HepG2 (cell line): ENCODE results near the gene PTCRA. TPM values are rescaled to one million over a fixed set of nuclear protein-coding genes. Genes with fewer than 3 reads are reported as not detected.

Experiments used
- GTF3A ChIP-seq: sonication (generic); formaldehyde crosslinking; conservative IDR thresholded peaks from 2 replicates; pipeline ENCODE4 v1.4.0; 2020; ENCODE audit warnings: mild to moderate bottlenecking, missing genetic modification reagents
- HIVEP1 ChIP-seq: sonication (generic); formaldehyde crosslinking; IDR thresholded peaks from 2 replicates; pipeline ENCODE4 v1.4.0; 2020; ENCODE audit warnings: mild to moderate bottlenecking, missing genetic modification reagents
- HOXA5 ChIP-seq: sonication (generic); formaldehyde crosslinking; IDR thresholded peaks from 2 replicates; pipeline ENCODE4 v1.4.0; 2020; ENCODE audit warnings: missing genetic modification reagents
- IKZF1 ChIP-seq: fragments of 450-650 bp; IDR thresholded peaks from 2 replicates; pipeline ENCODE4 v1.7.1; 2016
- MAFF ChIP-seq: IDR thresholded peaks from 2 replicates; pipeline ENCODE4 v1.6.1; 2011; ENCODE audit warnings: low read depth, low read length, improper control_type of control experiment
- MLXIP ChIP-seq: sonication (generic); formaldehyde crosslinking; IDR thresholded peaks from 2 replicates; pipeline ENCODE4 v1.9.0; 2021; ENCODE audit warnings: missing genetic modification reagents, borderline replicate concordance
- MYNN ChIP-seq: sonication (generic); formaldehyde crosslinking; IDR thresholded peaks from 2 replicates; pipeline ENCODE4 v1.4.0; 2020; ENCODE audit warnings: mild to moderate bottlenecking, low read depth, missing genetic modification reagents
- NRL ChIP-seq: sonication (generic); formaldehyde crosslinking; IDR thresholded peaks from 2 replicates; pipeline ENCODE4 v1.5.0; 2020; ENCODE audit warnings: missing genetic modification reagents, mild to moderate bottlenecking, moderate library complexity, borderline replicate concordance
- PRDM10 ChIP-seq: sonication (generic); formaldehyde crosslinking; IDR thresholded peaks from 2 replicates; pipeline ENCODE4 v1.4.0; 2020; ENCODE audit warnings: low read depth, missing genetic modification reagents
- TFDP1 ChIP-seq: IDR thresholded peaks from 2 replicates; pipeline ENCODE4 v1.6.1; 2016; ENCODE audit warnings: missing compliant biosample characterization, missing genetic modification reagents, borderline replicate concordance
- TRIM24 ChIP-seq: sonication (generic); formaldehyde crosslinking; IDR thresholded peaks from 2 replicates; pipeline ENCODE4 v1.8.0; 2022; ENCODE audit warnings: mild to moderate bottlenecking, missing genetic modification reagents
- polyA plus RNA-seq, 8 experiments: library from polyadenylated mRNA; depleted of rRNA in 3 of 8; stranded (reverse) in 7 of 8; unstranded in 1 of 8; fragments of >200 nt; fragmentation: Illumina TruSeq in 4 of 8; extraction: Trizol in 4 of 8; gene quantifications; 2 replicates each; pipeline versions ENCODE4 v1.2.1 to v1.2.3, GENCODE V29; 2011 to 2016; ENCODE audit warnings: low read depth in 4 of 8, missing spikeins in 1 of 8, mixed read lengths in 1 of 8; ENCODE audit not compliant: insufficient read depth in 1 of 8
- total RNA-seq, 5 experiments: library from RNA; depleted of rRNA; stranded (reverse); fragments of >200 nt; fragmentation: Illumina TruSeq; extraction: Trizol; gene quantifications; 2 replicates each; pipeline ENCODE4 v1.2.3, GENCODE V29; 2016; ENCODE audit warnings: low read depth in 1 of 5
- TF ChIP-seq, protein P1 (sequence below): sonication (generic); formaldehyde crosslinking; IDR thresholded peaks from 2 replicates; pipeline ENCODE4 v1.5.0; 2020; ENCODE audit warnings: missing genetic modification reagents

PTCRA gene
- total and polyA plus RNA-seq, 2 of the 13 experiments (the other 11 are each of a cell fraction or from before 2014, with no cell fraction given), result not detected

DNA sequence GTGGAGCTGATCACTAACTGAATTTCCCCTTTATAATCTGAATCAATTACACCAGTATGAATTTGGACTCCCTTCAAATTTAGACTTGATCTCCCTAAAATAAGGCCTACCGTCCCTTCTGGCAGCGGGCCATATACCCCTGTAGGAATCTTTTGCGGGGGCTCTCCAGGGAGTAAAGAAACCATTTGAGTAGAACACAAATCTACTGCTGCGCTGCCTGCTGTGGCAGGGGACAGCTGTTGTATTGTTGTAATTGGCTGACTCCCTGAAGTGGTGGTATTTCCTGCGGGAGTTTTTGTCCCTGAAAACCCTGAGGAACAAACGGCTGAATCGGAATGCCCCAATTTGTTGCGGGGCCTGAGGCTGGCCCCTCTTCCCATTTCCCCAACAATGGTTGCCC, 16.0 kb upstream of the PTCRA start (continued):
- no peak for TF ChIP-seq TFDP1 (CRISPR knock-in tag)
- TF ChIP-seq IKZF1, result no peak
- no peak for TF ChIP-seq MLXIP
- no peak for TF ChIP-seq HOXA5
- no peak for TF ChIP-seq MYNN (CRISPR knock-in tag)
- no peak for TF ChIP-seq HIVEP1 (CRISPR knock-in tag)
- no peak for TF ChIP-seq MAFF
- TF ChIP-seq, protein P1, sequence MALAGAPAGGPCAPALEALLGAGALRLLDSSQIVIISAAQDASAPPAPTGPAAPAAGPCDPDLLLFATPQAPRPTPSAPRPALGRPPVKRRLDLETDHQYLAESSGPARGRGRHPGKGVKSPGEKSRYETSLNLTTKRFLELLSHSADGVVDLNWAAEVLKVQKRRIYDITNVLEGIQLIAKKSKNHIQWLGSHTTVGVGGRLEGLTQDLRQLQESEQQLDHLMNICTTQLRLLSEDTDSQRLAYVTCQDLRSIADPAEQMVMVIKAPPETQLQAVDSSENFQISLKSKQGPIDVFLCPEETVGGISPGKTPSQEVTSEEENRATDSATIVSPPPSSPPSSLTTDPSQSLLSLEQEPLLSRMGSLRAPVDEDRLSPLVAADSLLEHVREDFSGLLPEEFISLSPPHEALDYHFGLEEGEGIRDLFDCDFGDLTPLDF (CRISPR knock-in tag), result no peak
- no peak for TF ChIP-seq NRL
- no peak for TF ChIP-seq PRDM10 (CRISPR knock-in tag)
- TF ChIP-seq GTF3A (CRISPR knock-in tag), result no peak
- TF ChIP-seq TRIM24 (CRISPR knock-in tag), result no peak
